ENCODE measurements around the gene CTRL. TPM values are rescaled to one million over a fixed set of nuclear protein-coding genes. Genes with fewer than 3 reads are reported as not detected.
"Not testable (repeated sequence)": the region's sequence is repeated elsewhere in the genome, so short reads cannot be mapped to it uniquely, and the experiment has no call there.

Gene CTRL
- total RNA-seq, 2 donors from 2014 or later: 4.0 to 6.1 TPM

GRCh38 chr16:67928147-67928546 is 3.5 kb downstream of the CTRL start:
- Mint-ChIP-seq H3K27me3 (no peaks in the 10 kb centered on the region), H3K4me1 (no peaks in the 10 kb centered on the region), H3K9me3 (no peaks in the 10 kb centered on the region), H3K27ac (peak overlapping the region; percentile 53), H3K36me3 (ENCODE audit: low read depth) (peaks cover 41% of the 10 kb centered on the region), H3K4me3 (no peak overlapping the region)
- ATAC-seq (replicated peaks): no peak

DNA sequence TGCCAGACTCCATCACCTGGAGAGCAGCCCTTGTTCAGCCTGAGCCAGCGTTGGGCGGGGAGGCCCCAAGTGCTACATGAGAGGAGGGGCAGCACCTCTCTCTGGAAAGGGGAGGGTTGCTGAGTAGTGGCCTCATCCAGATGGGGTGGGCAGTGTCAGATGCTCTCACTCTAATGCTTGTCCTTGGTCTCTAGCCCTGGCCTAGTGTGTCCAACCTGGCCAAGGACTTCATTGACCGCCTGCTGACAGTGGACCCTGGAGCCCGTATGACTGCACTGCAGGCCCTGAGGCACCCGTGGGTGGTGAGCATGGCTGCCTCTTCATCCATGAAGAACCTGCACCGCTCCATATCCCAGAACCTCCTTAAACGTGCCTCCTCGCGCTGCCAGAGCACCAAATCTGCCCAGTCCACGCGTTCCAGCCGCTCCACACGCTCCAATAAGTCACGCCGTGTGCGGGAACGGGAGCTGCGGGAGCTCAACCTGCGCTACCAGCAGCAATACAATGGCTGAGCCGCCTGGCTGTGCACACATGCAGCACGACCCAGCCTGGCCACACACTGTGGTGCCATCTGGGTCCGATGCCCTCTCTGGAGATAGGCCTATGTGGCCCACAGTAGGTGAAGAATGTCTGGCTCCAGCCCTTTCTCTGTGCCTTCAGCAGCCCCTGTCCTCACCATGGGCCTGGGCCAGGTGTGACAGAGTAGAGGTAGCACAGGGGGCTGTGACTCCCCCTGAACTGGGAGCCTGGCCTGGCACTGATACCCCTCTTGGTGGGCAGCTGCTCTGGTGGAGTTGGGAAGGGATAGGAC is 4.3 kb downstream of the CTRL start:
- no peaks in the 10 kb centered on the region for H3K27me3 Mint-ChIP-seq
- no peak for ATAC-seq (replicated peaks)
- peaks cover 33% of the 10 kb centered on the region for H3K36me3 Mint-ChIP-seq (ENCODE audit: low read depth)
- H3K4me1 Mint-ChIP-seq: peaks cover 1% of the 10 kb centered on the region
- H3K4me3 Mint-ChIP-seq: no peak overlapping the region
- no peaks in the 10 kb centered on the region for H3K9me3 Mint-ChIP-seq
- no peak overlapping the region for H3K27ac Mint-ChIP-seq

DNA sequence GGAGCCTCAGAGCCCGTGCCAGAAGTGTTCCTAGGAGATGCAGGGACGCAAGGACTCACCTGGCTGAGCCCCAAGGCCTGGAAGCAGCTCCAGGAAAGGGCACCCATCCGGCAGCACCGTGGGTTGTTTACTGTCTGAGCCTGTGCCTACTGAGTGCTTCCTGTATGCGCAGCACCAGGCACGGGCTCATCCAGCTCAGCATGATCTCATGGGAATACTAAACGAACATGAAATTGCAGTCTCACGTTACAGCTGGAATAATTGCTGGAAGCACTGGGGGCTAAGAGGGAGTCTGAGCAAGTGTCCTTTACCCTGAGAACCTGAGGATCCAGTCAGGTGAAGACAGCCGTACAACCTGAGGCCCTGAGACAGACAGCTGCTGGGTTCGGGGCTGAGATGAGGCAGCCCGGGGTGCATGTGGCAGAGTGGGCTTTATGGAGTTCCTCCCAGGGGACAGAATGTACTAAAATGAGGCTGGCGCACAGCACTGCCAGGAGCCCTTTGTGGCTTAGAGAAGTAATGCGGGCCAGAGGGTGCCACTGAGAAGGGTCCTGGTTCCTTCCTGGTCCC is 5.4 kb downstream of the CTRL start:
- ATAC-seq (replicated peaks): no peak
- H3K9me3 Mint-ChIP-seq: no peaks in the 10 kb centered on the region

DNA sequence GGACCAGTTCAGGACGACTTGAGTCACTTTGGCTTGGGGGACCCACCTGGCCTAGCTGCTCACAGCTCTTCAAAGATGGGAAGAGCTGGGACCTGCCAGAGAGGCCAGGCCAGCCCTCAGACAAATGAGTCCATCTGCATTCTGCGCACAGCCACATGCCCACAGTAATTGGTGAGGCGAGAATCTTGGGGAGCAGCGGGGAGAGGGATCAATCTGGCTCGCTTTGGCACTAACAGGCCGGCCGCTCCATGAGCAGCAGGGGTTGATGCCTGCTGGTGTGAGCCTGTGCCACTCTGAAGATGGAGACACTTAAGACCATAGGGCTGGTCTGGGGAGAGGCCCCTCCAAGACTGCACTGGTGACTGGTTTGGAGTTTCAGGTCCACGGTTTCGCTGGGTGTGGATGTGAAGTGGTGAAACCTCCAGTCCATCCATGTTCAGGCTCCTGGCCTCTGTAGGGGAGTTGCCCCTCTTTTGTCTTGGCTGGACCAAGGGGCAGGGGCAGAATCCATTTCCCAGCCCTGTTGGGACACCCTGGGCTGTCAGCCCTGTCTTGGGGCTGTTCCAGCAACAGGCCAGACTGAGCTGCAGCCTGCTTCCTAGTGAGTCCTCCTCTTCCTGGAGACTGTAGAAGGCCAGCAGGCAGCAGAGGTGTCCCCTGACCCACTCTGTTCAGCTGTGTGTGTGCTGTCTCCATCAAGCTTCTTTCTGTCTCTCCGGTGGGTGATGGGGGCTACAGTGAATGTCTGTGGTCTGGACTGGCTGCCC is 7.3 kb downstream of the CTRL start:
- Mint-ChIP-seq H3K27me3 (no peaks in the 10 kb centered on the region), H3K4me3 (no peak overlapping the region), H3K36me3 (ENCODE audit: low read depth) (peaks cover 10% of the 10 kb centered on the region), H3K27ac (peak overlapping the region; percentile 52), H3K9me3 (no peaks in the 10 kb centered on the region), H3K4me1 (peaks cover 9% of the 10 kb centered on the region)
- no peak for ATAC-seq (replicated peaks)

More for the DNA sequence above, 5.4 kb downstream of the CTRL start:
- Mint-ChIP-seq H3K4me3 (no peak overlapping the region), H3K27ac (peak overlapping the region; percentile 50), H3K36me3 (ENCODE audit: low read depth) (peaks cover 26% of the 10 kb centered on the region), H3K27me3 (no peaks in the 10 kb centered on the region), H3K4me1 (peaks cover 9% of the 10 kb centered on the region)

- peak overlapping the region; percentile 89 for H3K27ac Mint-ChIP-seq
- ATAC-seq (replicated peaks): no peak
Observed at GRCh38 chr16:67923414-67924116, 8.1 kb downstream of the CTRL start.

DNA sequence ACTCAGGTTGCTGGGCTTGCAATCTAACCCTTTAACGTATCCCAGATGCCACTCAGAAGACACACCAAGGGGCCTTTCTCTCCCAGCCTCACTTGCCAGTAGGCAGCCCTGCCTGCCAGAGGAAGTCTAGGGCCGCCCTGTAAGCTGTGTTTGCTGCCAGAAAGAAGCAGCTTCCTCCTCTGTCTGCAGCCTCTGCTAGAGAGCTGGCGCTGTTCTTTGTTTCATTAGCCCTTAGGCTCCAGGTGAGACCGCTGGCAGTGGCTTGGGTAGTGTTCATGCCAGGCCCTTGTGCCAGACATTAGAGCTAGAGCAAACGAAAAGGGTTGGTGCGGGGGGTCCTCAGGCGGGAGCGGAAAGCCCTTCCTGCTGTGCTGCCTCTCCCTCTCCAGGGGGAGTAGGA is 8.9 kb downstream of the CTRL start:
- Mint-ChIP-seq H3K27ac (peak overlapping the region; percentile 89), H3K36me3 (ENCODE audit: low read depth) (peaks cover 8% of the 10 kb centered on the region), H3K27me3 (no peaks in the 10 kb centered on the region), H3K4me3 (no peak overlapping the region), H3K9me3 (no peaks in the 10 kb centered on the region), H3K4me1 (peaks cover 14% of the 10 kb centered on the region)
- ATAC-seq (replicated peaks): no peak

More at GRCh38 chr16:67923414-67924116, 8.1 kb downstream of the CTRL start:
- no peaks in the 10 kb centered on the region for H3K27me3 Mint-ChIP-seq
- H3K36me3 Mint-ChIP-seq (ENCODE audit: low read depth): peaks cover 9% of the 10 kb centered on the region
- H3K4me1 Mint-ChIP-seq: peaks cover 9% of the 10 kb centered on the region
- H3K4me3 Mint-ChIP-seq: no peak overlapping the region
- no peaks in the 10 kb centered on the region for H3K9me3 Mint-ChIP-seq

DNA sequence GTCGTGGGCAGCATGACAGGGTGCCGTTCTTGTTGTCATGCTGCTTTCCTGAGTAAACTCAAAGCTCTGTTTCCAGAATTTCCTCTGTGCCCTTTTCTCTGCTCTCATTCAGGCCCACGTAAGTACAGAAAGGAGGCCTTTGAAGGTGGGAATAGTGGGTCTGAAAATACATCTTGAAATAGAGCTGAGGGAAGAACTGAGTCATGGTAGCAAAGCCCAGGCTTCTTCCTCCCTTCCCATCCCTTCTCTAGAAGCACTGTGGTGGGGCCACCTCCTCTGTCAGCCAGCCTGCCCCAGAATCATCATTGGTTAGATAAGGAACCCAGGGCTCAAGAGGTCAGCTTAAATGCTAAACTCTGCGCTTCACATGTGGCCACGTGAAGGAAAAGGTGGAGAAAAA is 9.4 kb downstream of the CTRL start:
- ATAC-seq (replicated peaks): no peak
- no peak overlapping the region for H3K4me3 Mint-ChIP-seq
- peak overlapping the region; percentile 89 for H3K27ac Mint-ChIP-seq
- H3K9me3 Mint-ChIP-seq: no peaks in the 10 kb centered on the region
- no peaks in the 10 kb centered on the region for H3K27me3 Mint-ChIP-seq
- peaks cover 10% of the 10 kb centered on the region for H3K36me3 Mint-ChIP-seq (ENCODE audit: low read depth)
- peaks cover 20% of the 10 kb centered on the region for H3K4me1 Mint-ChIP-seq

- Mint-ChIP-seq H3K27ac (no peak overlapping the region), H3K27me3 (no peaks in the 10 kb centered on the region), H3K36me3 (ENCODE audit: low read depth) (peaks cover 10% of the 10 kb centered on the region), H3K4me3 (no peak overlapping the region), H3K4me1 (peaks cover 21% of the 10 kb centered on the region), H3K9me3 (no peaks in the 10 kb centered on the region)
- no peak for ATAC-seq (replicated peaks)
Observed at GRCh38 chr16:67919622-67920221, 11.9 kb downstream of the CTRL start.

DNA sequence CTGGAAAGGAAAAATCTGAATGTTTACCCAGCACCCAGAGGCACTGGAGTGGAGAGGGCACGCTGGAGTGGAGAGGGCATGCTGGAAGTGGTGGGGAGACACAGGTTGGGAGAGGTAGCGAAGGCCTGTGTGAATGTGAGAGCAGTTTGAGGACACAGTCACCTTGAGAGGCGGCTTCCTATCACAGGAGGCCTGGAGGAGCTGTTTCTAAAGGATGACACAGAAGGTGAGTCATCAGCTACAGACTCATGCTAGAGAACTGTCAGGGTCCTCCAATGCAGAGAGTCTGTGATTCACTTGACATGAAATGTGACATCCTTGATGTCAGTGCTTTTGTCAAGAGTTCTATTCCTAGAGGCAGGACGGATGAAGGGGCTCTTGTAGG is 13.8 kb downstream of the CTRL start:
- H3K27me3 Mint-ChIP-seq: no peaks in the 10 kb centered on the region
- peak; percentile 100 for ATAC-seq (replicated peaks)
- H3K36me3 Mint-ChIP-seq (ENCODE audit: low read depth): peaks cover 10% of the 10 kb centered on the region
- peak overlapping the region; percentile 88 for H3K27ac Mint-ChIP-seq
- H3K4me3 Mint-ChIP-seq: peak overlapping the region; percentile 54
- no peaks in the 10 kb centered on the region for H3K9me3 Mint-ChIP-seq
- peaks cover 21% of the 10 kb centered on the region for H3K4me1 Mint-ChIP-seq

DNA sequence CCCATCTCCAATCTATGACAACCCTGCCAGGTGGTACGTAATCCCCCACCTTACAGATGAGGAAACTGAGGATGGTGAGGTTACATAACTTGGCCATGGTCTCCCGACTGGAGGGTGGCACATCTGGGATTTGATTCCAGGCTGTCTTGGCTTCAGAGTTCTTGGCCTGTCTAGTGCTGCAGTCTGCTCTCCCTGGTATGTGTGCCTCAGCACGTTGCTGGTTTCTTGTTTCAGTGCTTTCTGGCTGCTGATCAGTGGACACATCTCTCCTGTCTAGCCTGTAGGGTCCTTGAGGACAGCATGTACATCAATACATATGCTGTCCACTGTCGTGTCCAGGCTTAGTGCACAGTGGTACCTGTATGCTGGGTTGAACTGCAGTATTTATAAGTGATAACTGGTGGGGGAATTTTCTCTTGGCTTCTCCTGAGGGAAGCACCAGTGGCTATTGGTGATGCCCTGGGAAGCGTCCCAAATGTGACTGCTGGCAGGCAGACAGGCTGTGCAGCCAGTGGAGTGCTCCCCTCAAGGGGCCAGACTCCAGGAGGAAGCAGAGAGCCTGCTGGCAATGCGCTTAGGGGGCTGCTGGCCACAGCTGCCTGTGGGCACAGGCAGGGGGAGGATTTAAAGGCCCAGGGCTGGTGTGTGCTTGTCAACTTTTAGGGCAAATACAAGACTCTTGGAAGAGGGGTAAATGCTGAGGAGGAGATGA is 14.4 kb downstream of the CTRL start:
- peak overlapping the region; percentile 54 for H3K4me3 Mint-ChIP-seq
- no peaks in the 10 kb centered on the region for H3K9me3 Mint-ChIP-seq
- peaks cover 10% of the 10 kb centered on the region for H3K36me3 Mint-ChIP-seq (ENCODE audit: low read depth)
- ATAC-seq (replicated peaks): peak; percentile 5
- peaks cover 20% of the 10 kb centered on the region for H3K4me1 Mint-ChIP-seq
- H3K27me3 Mint-ChIP-seq: no peaks in the 10 kb centered on the region
- H3K27ac Mint-ChIP-seq: peak overlapping the region; percentile 88

- peaks cover 10% of the 10 kb centered on the region for H3K36me3 Mint-ChIP-seq (ENCODE audit: low read depth)
- H3K9me3 Mint-ChIP-seq: no peaks in the 10 kb centered on the region
- H3K4me3 Mint-ChIP-seq: no peak overlapping the region
- peak overlapping the region; percentile 90 for H3K27ac Mint-ChIP-seq
- H3K4me1 Mint-ChIP-seq: peaks cover 12% of the 10 kb centered on the region
- H3K27me3 Mint-ChIP-seq: no peaks in the 10 kb centered on the region
- no peak for ATAC-seq (replicated peaks)
Observed at GRCh38 chr16:67915831-67916723, 15.6 kb downstream of the CTRL start.

- not testable (repeated sequence) for H3K4me3 Mint-ChIP-seq; H3K27me3 Mint-ChIP-seq; ATAC-seq (replicated peaks); H3K9me3 Mint-ChIP-seq
- Mint-ChIP-seq H3K4me1 (peaks cover 12% of the 10 kb centered on the region), H3K27ac (peak overlapping the region; percentile 90), H3K36me3 (ENCODE audit: low read depth) (peaks cover 10% of the 10 kb centered on the region)
Observed at GRCh38 chr16:67915496-67915769, 16.2 kb downstream of the CTRL start.

All from activated T-helper 17 cell treated with anti-CD3 and anti-CD28 coated beads, Interleukin-2, amount 50 U/mL, for 72 hours (primary cell).